ENCODE measurements around the gene RBM4B.

RBM4B gene

GRCh38 chr11:66707486-66707885 is 29.8 kb upstream of the RBM4B start:
- no peak overlapping the region for H3K4me3 ChIP-seq (ENCODE audit: low read depth, low read length)
- no peak for DNase-seq (ENCODE audit: low read depth)
- no peak for TF ChIP-seq CTCF (IDR thresholded peaks at IDR 0.05; ENCODE audit: insufficient read depth, low read depth, low read length, missing control alignments)

GRCh38 chr11:66706989-66707388 is 29.3 kb upstream of the RBM4B start:
- H3K4me3 ChIP-seq (ENCODE audit: low read depth, low read length), result no peak overlapping the region
- no peak for DNase-seq (ENCODE audit: low read depth)
- TF ChIP-seq CTCF (IDR thresholded peaks at IDR 0.05; ENCODE audit: insufficient read depth, low read depth, low read length, missing control alignments), result no peak

- no peak for DNase-seq (ENCODE audit: low read depth)
- no peak overlapping the region for H3K4me3 ChIP-seq (ENCODE audit: low read depth, low read length)
- TF ChIP-seq CTCF (IDR thresholded peaks at IDR 0.05; ENCODE audit: insufficient read depth, low read depth, low read length, missing control alignments), result no peak
These were observed 28.1 kb upstream of the RBM4B start for GRCh38 chr11:66705587-66706335.

- no peak for DNase-seq (ENCODE audit: low read depth)
- H3K4me3 ChIP-seq (ENCODE audit: low read depth, low read length), result no peak overlapping the region
- TF ChIP-seq CTCF (IDR thresholded peaks at IDR 0.05; ENCODE audit: insufficient read depth, low read depth, low read length, missing control alignments), result no peak
These were observed 27.1 kb upstream of the RBM4B start for GRCh38 chr11:66704659-66705360.

- no peak for TF ChIP-seq CTCF (IDR thresholded peaks at IDR 0.05; ENCODE audit: insufficient read depth, low read depth, low read length, missing control alignments)
- DNase-seq (ENCODE audit: low read depth), result no peak
- H3K4me3 ChIP-seq (ENCODE audit: low read depth, low read length), result no peak overlapping the region
These were observed 23.9 kb upstream of the RBM4B start for GRCh38 chr11:66701432-66702240.

- no peak for DNase-seq (ENCODE audit: low read depth)
- no peak overlapping the region for H3K4me3 ChIP-seq (ENCODE audit: low read depth, low read length)
- no peak for TF ChIP-seq CTCF (IDR thresholded peaks at IDR 0.05; ENCODE audit: insufficient read depth, low read depth, low read length, missing control alignments)
These were observed 23.1 kb upstream of the RBM4B start for GRCh38 chr11:66700742-66701141.
